GM18858 (cell line): Measurements from ENCODE around the gene EFCAB7.
"Not testable (repeated sequence)": the region's sequence is repeated elsewhere in the genome, so short reads cannot be mapped to it uniquely, and the experiment has no call there.

Source experiments
- ATAC-seq: cut with Tn5 transposase; IDR thresholded peaks from one replicate; pipeline ENCODE4 v1.9.1; 2021; ENCODE audit not compliant: unreplicated experiment

EFCAB7 gene

DNA sequence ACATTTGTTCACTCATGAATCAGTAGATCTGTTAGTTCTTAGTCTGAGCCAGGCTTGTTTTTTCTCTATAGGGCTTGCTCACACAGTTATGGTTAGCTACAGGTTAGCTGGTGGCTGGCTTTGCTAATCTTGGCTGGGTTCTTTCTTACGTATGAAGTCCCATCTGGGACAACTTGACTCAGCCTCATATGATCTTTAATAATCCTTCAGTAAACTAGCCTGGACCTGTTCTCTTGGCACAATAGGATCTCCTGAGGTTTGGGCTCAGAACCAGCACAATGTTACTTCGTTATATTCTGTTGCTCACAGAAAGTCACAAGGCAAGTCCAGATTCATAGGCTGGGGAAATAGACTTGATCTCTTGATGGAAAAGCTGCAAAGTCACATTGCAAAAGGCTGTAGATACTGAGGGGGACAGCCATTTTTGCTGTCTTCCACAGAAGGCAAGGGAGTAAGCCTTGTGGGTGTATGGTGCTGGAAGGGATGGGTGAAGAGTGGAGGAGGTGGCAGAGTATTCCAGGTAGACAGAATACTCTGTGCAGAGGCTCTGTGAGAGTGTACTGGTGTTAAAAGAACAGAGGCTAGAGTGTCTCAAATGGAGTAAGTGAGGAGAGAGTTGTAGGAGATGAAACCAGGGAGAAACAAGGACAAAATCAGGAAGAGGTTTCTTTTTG, 24.4 kb downstream of the EFCAB7 start:
- ATAC-seq: no peak

DNA sequence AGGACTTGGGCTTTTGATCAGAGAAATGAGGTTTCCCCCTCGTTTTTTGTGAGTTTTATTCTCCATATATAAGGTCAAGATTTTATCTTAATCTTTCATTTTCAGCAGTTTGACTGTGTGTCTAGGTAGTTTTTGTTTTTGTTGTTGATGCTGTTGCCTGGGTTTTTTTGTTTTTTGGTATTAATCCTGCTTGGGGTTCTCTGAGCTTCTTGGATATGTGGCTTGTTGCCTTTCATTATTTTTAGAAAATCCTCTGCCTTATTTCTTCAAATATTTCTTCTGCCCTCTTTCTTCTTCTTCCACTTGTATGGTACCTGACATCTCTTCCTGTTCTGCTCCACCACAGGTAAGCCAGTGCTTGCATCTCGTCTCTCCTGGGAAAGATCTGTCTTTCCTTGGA, 25.0 kb downstream of the EFCAB7 start:
- ATAC-seq: no peak

GRCh38 chr1:63548877-63549276, 25.6 kb downstream of the EFCAB7 start:
- ATAC-seq: no peak

DNA sequence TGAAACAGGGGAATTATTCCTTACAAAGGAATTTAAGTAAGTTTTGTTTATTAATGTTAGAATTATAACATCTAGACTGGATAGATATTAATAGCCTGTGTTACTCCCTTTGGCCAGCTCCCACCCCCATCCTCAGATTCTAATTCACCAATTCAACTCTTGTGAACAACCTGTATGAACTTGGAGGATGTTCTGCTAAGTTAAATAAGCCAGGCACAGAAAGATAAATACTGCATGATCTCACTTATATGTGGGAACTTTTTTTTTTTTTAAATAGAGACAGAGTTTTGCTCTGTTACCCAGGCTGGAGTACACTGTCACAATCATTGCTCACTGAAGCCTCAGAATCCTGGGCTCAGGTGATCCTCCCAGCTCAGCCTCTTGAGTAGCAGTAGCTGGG, 32.2 kb downstream of the EFCAB7 start:
- no peak for ATAC-seq

DNA sequence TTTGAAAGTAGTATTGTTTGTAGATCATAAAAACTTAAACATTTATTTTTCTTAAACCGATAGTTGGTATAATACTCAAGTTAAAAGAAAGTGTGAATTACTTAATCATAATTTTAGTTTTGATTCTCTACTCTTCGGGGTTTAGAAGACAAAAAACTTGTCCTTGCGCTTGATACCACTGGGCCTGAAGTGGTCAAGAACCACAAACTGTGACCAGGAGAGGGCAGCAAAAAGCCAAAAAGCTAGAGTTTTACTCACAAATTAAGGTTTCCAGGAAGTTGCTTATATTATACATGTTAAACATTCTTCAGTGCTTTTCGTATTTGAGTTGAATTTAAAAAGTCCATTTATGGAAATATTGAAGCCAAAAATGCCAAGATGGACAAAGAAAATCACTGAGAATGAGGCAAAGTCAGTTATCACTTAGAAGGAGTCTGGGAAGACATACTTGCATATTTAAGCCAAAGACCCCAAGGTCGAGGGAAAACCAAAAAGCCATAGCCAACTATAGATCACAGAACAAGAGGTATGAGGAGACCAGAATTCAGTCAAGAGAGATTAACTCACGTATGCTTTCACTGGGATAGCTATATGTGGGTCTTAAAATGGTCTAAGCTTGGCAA, 34.2 kb downstream of the EFCAB7 start:
- no peak for ATAC-seq

- ATAC-seq: no peak
Measured at GRCh38 chr1:63559357-63559756, 36.0 kb downstream of the EFCAB7 start.

DNA sequence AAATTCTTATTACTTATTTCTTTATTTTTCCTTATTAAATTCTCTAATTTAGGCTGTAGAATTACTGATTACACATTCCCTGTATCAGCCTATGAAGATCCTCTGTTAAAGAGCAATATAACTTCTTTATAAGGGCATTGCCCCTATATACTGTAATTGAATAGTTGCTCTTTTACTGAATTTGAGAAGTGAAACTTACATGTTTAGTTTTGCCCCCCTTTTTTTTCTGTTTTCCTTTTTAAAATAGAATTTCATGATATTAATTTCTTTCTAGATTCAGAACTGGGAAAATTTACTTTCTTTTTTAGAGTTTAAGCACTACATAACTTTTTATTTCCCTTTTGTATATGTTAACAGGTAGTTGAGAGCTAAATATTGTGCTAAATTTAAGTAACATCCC, 40.4 kb downstream of the EFCAB7 start:
- ATAC-seq: no peak

DNA sequence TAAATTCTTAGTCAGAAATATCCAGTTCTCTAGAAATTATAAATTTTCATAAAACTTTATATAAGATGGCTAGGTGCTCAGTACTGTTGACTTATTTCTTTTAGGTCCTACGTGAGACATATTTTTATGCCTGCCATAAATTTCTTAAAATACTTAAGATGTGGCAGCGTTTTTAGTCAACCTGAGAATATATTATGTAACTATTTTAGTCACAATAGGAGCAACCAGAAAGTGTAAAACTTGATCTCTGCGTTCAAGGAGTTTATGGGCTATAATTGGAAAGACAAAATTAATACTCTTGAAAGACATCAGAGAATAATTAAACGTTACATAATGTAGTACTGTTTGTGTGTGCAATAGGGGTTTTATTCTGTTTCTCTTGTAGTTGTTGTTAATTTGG, 45.7 kb downstream of the EFCAB7 start:
- ATAC-seq: no peak

DNA sequence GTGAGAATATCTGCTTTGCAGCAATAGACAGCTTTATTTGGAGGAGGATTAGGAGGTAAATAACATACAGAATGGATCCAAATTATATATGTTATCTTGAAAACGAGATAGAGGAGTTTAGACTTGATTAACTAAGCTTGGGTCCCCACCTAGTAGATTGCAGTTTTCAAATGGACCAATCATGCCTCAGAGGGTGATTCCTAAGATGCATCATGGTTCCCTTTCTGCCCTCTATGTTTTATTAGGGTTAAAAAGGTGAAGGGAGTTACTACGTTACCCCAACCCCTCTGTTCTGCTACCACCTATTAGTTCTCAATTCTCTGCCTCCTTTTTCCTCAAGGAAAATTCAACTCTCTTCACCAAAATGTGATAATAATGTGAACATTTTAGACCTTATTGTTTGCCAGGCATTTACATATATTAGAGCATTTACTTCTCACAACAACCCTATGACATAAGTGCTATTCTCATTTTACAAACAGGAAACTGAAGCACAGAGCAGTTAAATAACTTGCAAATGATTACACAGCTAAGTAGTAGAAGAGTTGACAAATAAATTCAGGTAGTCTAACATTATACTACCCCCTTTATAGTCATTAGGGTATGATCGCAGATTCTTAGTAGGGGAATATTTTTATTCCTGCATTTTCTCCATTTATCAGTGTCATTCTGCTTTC, 46.5 kb downstream of the EFCAB7 start:
- ATAC-seq: no peak

GRCh38 chr1:63572686-63573085, 49.4 kb downstream of the EFCAB7 start:
- not testable (repeated sequence) for ATAC-seq

DNA sequence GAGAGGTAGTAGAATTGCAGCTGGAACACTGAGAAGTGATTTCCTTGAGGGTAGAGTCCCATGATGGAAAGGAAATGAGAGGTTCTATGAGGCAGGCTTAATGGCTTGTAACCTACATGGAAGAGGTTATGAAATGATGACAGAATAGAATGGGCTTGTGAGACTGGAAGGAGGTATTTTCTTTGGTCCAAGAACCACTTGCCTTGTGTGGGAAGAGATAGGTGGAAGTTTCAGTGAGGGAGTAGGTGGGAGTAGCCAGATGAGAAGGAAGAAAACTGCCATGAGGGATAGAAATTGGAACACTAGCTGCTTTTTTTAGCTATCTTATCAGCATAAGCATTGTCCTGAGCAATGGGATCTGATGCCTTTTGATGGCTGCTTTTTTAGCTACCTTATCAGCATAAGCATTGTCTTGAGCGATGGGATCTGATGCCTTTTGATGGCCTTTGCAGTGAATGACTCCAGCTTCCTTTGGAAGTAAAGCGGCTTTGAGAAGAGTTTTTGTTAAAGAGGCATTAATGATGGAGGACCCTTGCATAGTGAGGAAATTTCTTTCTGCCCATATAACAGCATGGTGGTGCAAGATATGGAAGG, 51.0 kb downstream of the EFCAB7 start:
- ATAC-seq: not testable (repeated sequence)

- ATAC-seq: no peak
Measured at GRCh38 chr1:63575340-63575826, 52.1 kb downstream of the EFCAB7 start.

GRCh38 chr1:63586326-63586725, 63.0 kb downstream of the EFCAB7 start:
- ATAC-seq: not testable (repeated sequence)

- no peak for ATAC-seq
Measured at GRCh38 chr1:63590166-63590560, 66.8 kb downstream of the EFCAB7 start.

- ATAC-seq: no peak
Measured at GRCh38 chr1:63592536-63593302, 69.4 kb downstream of the EFCAB7 start.

GRCh38 chr1:63593303-63593885, 70.1 kb downstream of the EFCAB7 start, which contains the start of gene PGM1:
Gene PGM1 (plus strand): TSS chr1:63593411. CDS start chr1:63593489, 78 bp downstream.
- peak; percentile 68 for ATAC-seq

DNA sequence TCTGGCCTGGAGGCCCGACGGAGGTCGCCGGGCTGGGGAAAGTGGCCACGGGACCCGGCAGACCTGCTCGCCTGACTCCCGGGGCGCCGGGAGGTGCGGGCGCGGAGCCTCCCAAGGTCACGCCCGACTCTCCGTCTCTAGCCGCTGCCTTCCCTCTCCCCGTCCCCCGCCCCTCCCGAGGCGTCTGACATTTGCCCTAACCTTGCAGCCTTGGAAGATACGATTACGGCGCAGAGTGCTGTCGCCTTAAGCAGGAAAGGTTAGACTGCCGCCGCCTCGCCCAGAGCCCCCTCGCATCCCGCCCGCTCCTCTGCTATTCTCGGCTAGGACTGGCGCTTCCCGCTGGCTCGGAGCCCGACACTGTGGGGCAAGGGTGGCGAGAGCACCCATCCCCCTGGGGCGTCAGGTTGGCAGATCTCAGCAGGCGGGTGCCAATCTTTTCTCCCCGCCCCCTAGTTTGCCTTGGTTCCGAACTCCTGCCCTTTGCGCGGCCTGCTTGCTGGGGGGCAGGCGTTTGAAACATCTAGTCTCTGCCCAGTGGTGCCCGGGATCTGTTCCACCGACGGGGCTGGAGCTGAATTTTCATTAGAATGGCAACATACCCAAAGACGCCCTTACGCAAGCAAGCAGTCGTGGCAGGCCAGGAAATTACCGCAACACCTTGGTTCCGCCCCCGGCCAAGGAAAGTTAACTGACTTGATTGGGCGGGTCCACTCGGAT, 70.7 kb downstream of the EFCAB7 start:
- ATAC-seq: peak; percentile 30

GRCh38 chr1:63595435-63595834, 72.1 kb downstream of the EFCAB7 start:
- no peak for ATAC-seq

- no peak for ATAC-seq
Measured at GRCh38 chr1:63599799-63600198, 76.5 kb downstream of the EFCAB7 start.

GRCh38 chr1:63600248-63600647, 76.9 kb downstream of the EFCAB7 start:
- no peak for ATAC-seq
